ENCODE data around the gene SMC1B.
A peak's percentile ranks its signal among the peaks of the same experiment; 100 is the strongest.
"Not testable (repeated sequence)": the region's sequence is repeated elsewhere in the genome, so short reads cannot be mapped to it uniquely, and the experiment has no call there.

The SMC1B gene

GRCh38 chr22:45413368-45414211 lies at the start of gene SMC1B, which contains the start of gene RIBC2:
SMC1B (minus strand) TSS chr22:45413599; CDS start chr22:45413567, 32 bp downstream.
RIBC2 (plus strand) TSS chr22:45413693; CDS start chr22:45413887, 194 bp downstream.
- peak; percentile 61 to 85 for DNase-seq (ENCODE audit: low read depth in 1 of 2, low spot score in 1 of 2)

GRCh38 chr22:45462034-45462655 lies 48.7 kb upstream of the SMC1B start:
- DNase-seq (ENCODE audit: low read depth in 1 of 2, low spot score in 1 of 2), result no peak

- DNase-seq (ENCODE audit: low read depth in 1 of 2, low spot score in 1 of 2), result no peak
Observed at GRCh38 chr22:45460288-45461109, 47.1 kb upstream of the SMC1B start.

- no peak for DNase-seq (ENCODE audit: low read depth in 1 of 2, low spot score in 1 of 2)
Observed at GRCh38 chr22:45459235-45459634, 45.8 kb upstream of the SMC1B start.

GRCh38 chr22:45458532-45458931 lies 45.1 kb upstream of the SMC1B start:
- no peak for DNase-seq (ENCODE audit: low read depth in 1 of 2, low spot score in 1 of 2)

GRCh38 chr22:45456811-45457210 lies 43.4 kb upstream of the SMC1B start:
- no peak for DNase-seq (ENCODE audit: low read depth in 1 of 2, low spot score in 1 of 2)

- DNase-seq (ENCODE audit: low read depth in 1 of 2, low spot score in 1 of 2), result no peak
Observed at GRCh38 chr22:45455621-45456020, 42.2 kb upstream of the SMC1B start.

GRCh38 chr22:45455212-45455611 lies 41.8 kb upstream of the SMC1B start:
- DNase-seq (ENCODE audit: low read depth in 1 of 2, low spot score in 1 of 2), result no peak

GRCh38 chr22:45454275-45454674 lies 40.9 kb upstream of the SMC1B start:
- DNase-seq (ENCODE audit: low read depth in 1 of 2, low spot score in 1 of 2), result no peak

- no peak for DNase-seq (ENCODE audit: low read depth in 1 of 2, low spot score in 1 of 2)
Observed at GRCh38 chr22:45453764-45454163, 40.4 kb upstream of the SMC1B start.

- no peak for DNase-seq (ENCODE audit: low read depth in 1 of 2, low spot score in 1 of 2)
Observed at GRCh38 chr22:45452565-45453379, 39.4 kb upstream of the SMC1B start.

- no peak for DNase-seq (ENCODE audit: low read depth in 1 of 2, low spot score in 1 of 2)
Observed at GRCh38 chr22:45451972-45452371, 38.6 kb upstream of the SMC1B start.

GRCh38 chr22:45450921-45451651 lies 37.7 kb upstream of the SMC1B start:
- no peak for DNase-seq (ENCODE audit: low read depth in 1 of 2, low spot score in 1 of 2)

GRCh38 chr22:45450101-45450785 lies 36.8 kb upstream of the SMC1B start:
- DNase-seq (ENCODE audit: low read depth in 1 of 2, low spot score in 1 of 2), result no peak

GRCh38 chr22:45449442-45449841 lies 36.0 kb upstream of the SMC1B start:
- not testable (repeated sequence) for DNase-seq (ENCODE audit: low read depth in 1 of 2, low spot score in 1 of 2)

GRCh38 chr22:45448431-45448830 lies 35.0 kb upstream of the SMC1B start:
- DNase-seq (ENCODE audit: low read depth in 1 of 2, low spot score in 1 of 2), result no peak

GRCh38 chr22:45447596-45447995 lies 34.2 kb upstream of the SMC1B start:
- not testable (repeated sequence) for DNase-seq (ENCODE audit: low read depth in 1 of 2, low spot score in 1 of 2)

GRCh38 chr22:45446216-45446615 lies 32.8 kb upstream of the SMC1B start:
- DNase-seq (ENCODE audit: low read depth in 1 of 2, low spot score in 1 of 2), result no peak

- DNase-seq (ENCODE audit: low read depth in 1 of 2, low spot score in 1 of 2), result no peak
Observed at GRCh38 chr22:45445031-45445710, 31.8 kb upstream of the SMC1B start.
